Sigmoid colon (tissue), 7 donors: ENCODE results near the gene CABLES1. TPM values are rescaled to one million over a fixed set of nuclear protein-coding genes. Genes with fewer than 3 reads are reported as not detected.

ENCODE experiments used
- DNase-seq: peaks from one replicate; pipeline ENCODE4 v3.0.0-alpha.2; 2019
- H3K27ac ChIP-seq, 4 donors: fragments of 200-600 bp; sonication (generic); one replicate each; pipeline ENCODE4 v1.5.1; 2016 to 2019; ENCODE audit warnings: mild to moderate bottlenecking in 1 of 4
- H3K27me3 ChIP-seq, 3 donors: fragments of 200-600 bp; sonication (generic); one replicate each; pipeline ENCODE4 v1.5.1; 2019; ENCODE audit warnings: mild to moderate bottlenecking in 1 of 3
- H3K36me3 ChIP-seq, 4 donors: fragments of 200-600 bp; sonication (generic); one replicate each; pipeline ENCODE4 v1.5.1; 2016 to 2019
- H3K4me1 ChIP-seq, 4 donors: fragments of 200-600 bp; sonication (generic); one replicate each; pipeline ENCODE4 v1.5.1; 2017 to 2019
- H3K4me3 ChIP-seq, 4 donors: fragments of 200-600 bp; sonication (generic); one replicate each; pipeline ENCODE4 v1.5.1; 2017 to 2019; ENCODE audit warnings: mild to moderate bottlenecking in 2 of 4, moderate library complexity in 1 of 4
- H3K9me3 ChIP-seq, 4 donors: fragments of 200-600 bp in 3 of 4; sonication (generic) in 3 of 4; one replicate each; pipeline versions ENCODE4 v1.5.1 to v1.6.1; 2013 to 2019
- CTCF ChIP-seq, 4 experiments: fragments of 450-650 bp in 3 of 4; fragments of 200-600 bp in 1 of 4; IDR thresholded peaks; one replicate each; pipeline ENCODE4 v1.5.1; 2016 to 2019; ENCODE audit warnings: antibody characterized with exemption in 4 of 4, mild to moderate bottlenecking in 3 of 4, moderate library complexity in 2 of 4
- EP300 ChIP-seq, 4 donors: sonication (generic); formaldehyde crosslinking; IDR thresholded peaks; one replicate each; pipeline ENCODE4 v1.6.1; 2017; ENCODE audit warnings: antibody characterized with exemption in 4 of 4
- POLR2A ChIP-seq, 2 donors: fragments of 450-650 bp; IDR thresholded peaks; one replicate each; pipeline ENCODE4 v1.6.1; 2016; ENCODE audit warnings: antibody characterized with exemption in 2 of 2, mild to moderate bottlenecking in 2 of 2, moderate library complexity in 2 of 2
- POLR2AphosphoS5 ChIP-seq, 4 donors: sonication (generic); formaldehyde crosslinking; IDR thresholded peaks; one replicate each; pipeline ENCODE4 v1.6.1; 2017; ENCODE audit warnings: antibody characterized with exemption in 4 of 4
- WGBS, 2 donors: extraction: QIAGEN DNeasy Blood & Tissue Kit; methylation state at CpG; one replicate each; pipeline ENCODE4 v1.1.7; 2013; 5-methylcytosine and 5-hydroxymethylcytosine counted together
- intact Hi-C: fragments of 100-400 bp; cut with DNase I; formaldehyde crosslinking; loops from one replicate; pipeline ENCODE4 v1.15.1; 2023
- polyA plus RNA-seq, 3 donors: library from polyadenylated mRNA; stranded (reverse); fragments of 200-250 nt; gene quantifications; one replicate each; pipeline ENCODE4 v1.2.3, GENCODE V29; 2013
- total RNA-seq, 4 donors: library from RNA; depleted of rRNA; stranded (reverse); fragments of >200 nt; gene quantifications; one replicate each; pipeline ENCODE4 v1.1.0, GENCODE V29; 2016
- donor health status: healthy with polysubstance abuse.
- donor health status: Bipolar disorder and iron deficiency.
- donor health status: healthy.

Gene CABLES1
- total and polyA plus RNA-seq, 7 donors = 1.9 to 7.2 (median 3.9) TPM

GRCh38 chr18:23243816-23244215 lies 108.5 kb downstream of the CABLES1 start:
- 95 to 97% methylated on average over 12 of the region's 12 CpGs for WGBS, 2 donors
- intact Hi-C loops = no loop called here
- H3K4me1 ChIP-seq = peaks cover 0 to under 1% (median under 1%) of the 10 kb centered on the region in 4 donors

GRCh38 chr18:23244401-23244800 lies 109.1 kb downstream of the CABLES1 start:
- no peak overlapping the region for H3K4me3 ChIP-seq
- no peak overlapping the region for H3K27ac ChIP-seq
- no peak for DNase-seq
- no peaks in the 10 kb centered on the region for H3K9me3 ChIP-seq
- no peaks in the 10 kb centered on the region for H3K27me3 ChIP-seq
- WGBS, 2 donors = 85 to 91% methylated on average over 12 of the region's 12 CpGs
- TF ChIP-seq POLR2A (IDR thresholded peaks at IDR 0.05) (no peak), EP300 (IDR thresholded peaks at IDR 0.05) (no peak), CTCF (IDR thresholded peaks at IDR 0.05) (no peak), POLR2AphosphoS5 (IDR thresholded peaks at IDR 0.05) (no peak)
- H3K36me3 ChIP-seq = no peaks in the 10 kb centered on the region
- no peaks in the 10 kb centered on the region for H3K4me1 ChIP-seq
- intact Hi-C loops = no loop called here

More at GRCh38 chr18:23243816-23244215, 108.5 kb downstream of the CABLES1 start:
- no peak for DNase-seq
- H3K9me3 ChIP-seq = no peaks in the 10 kb centered on the region
- no peaks in the 10 kb centered on the region for H3K27me3 ChIP-seq
- no peak for TF ChIP-seq CTCF (IDR thresholded peaks at IDR 0.05)
- no peak for TF ChIP-seq EP300 (IDR thresholded peaks at IDR 0.05)
- TF ChIP-seq POLR2AphosphoS5 (IDR thresholded peaks at IDR 0.05) = no peak
- no peak for TF ChIP-seq POLR2A (IDR thresholded peaks at IDR 0.05)
- no peaks in the 10 kb centered on the region for H3K36me3 ChIP-seq
- H3K27ac ChIP-seq = no peak overlapping the region
- no peak overlapping the region for H3K4me3 ChIP-seq

GRCh38 chr18:23245461-23245860 lies 110.2 kb downstream of the CABLES1 start:
- Histone ChIP-seq H3K4me1 (no peaks in the 10 kb centered on the region), H3K9me3 (no peaks in the 10 kb centered on the region), H3K27me3 (no peaks in the 10 kb centered on the region), H3K4me3 (no peak overlapping the region), H3K27ac (no peak overlapping the region), H3K36me3 (no peaks in the 10 kb centered on the region)
- intact Hi-C loops = no loop called here
- 96% methylated on average over 6 of the region's 6 CpGs for WGBS, 2 donors
- no peak for TF ChIP-seq POLR2A (IDR thresholded peaks at IDR 0.05)
- no peak for TF ChIP-seq EP300 (IDR thresholded peaks at IDR 0.05)
- no peak for TF ChIP-seq POLR2AphosphoS5 (IDR thresholded peaks at IDR 0.05)
- DNase-seq = no peak

- Histone ChIP-seq H3K36me3 (no peaks in the 10 kb centered on the region), H3K4me3 (no peak overlapping the region), H3K27ac (no peak overlapping the region), H3K9me3 (no peaks in the 10 kb centered on the region), H3K27me3 (no peaks in the 10 kb centered on the region), H3K4me1 (no peaks in the 10 kb centered on the region)
- DNase-seq = no peak
- 97 to 98% methylated on average over 10 of the region's 10 CpGs for WGBS, 2 donors
- TF ChIP-seq CTCF (IDR thresholded peaks at IDR 0.05) (no peak), POLR2AphosphoS5 (IDR thresholded peaks at IDR 0.05) (no peak), POLR2A (IDR thresholded peaks at IDR 0.05) (no peak), EP300 (IDR thresholded peaks at IDR 0.05) (no peak)
- intact Hi-C loops = no loop called here
Measured at GRCh38 chr18:23247331-23247730, 112.0 kb downstream of the CABLES1 start.

DNA sequence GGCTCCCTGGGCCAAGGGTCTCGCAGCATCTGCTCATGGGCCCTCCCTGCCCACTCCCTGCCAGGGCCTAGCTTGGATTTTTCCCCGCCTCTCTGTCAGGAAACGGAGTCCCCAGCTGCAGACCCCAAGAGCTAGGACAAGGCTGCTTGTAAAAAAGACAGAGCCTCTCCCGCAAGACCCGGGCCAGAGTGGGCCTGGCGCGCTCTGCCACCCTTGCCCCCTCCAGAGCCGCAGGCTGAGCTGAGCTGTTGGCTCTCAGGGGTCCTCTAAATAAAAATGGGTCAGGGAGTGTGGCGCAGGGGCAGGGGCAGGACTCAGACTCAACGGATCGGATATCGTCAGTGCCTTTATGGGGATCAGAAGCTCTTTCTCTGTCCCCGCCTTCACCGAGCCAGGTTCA lies 112.6 kb downstream of the CABLES1 start:
- no peak for DNase-seq
- no peaks in the 10 kb centered on the region for H3K4me1 ChIP-seq
- 96 to 98% methylated on average over 14 of the region's 14 CpGs for WGBS, 2 donors
- H3K4me3 ChIP-seq = no peak overlapping the region
- H3K27me3 ChIP-seq = no peaks in the 10 kb centered on the region
- no peaks in the 10 kb centered on the region for H3K9me3 ChIP-seq
- no peak for TF ChIP-seq POLR2A (IDR thresholded peaks at IDR 0.05)
- no peak for TF ChIP-seq CTCF (IDR thresholded peaks at IDR 0.05)
- TF ChIP-seq EP300 (IDR thresholded peaks at IDR 0.05) = no peak
- no peak for TF ChIP-seq POLR2AphosphoS5 (IDR thresholded peaks at IDR 0.05)
- no peaks in the 10 kb centered on the region for H3K36me3 ChIP-seq
- intact Hi-C loops = no loop called here
- no peak overlapping the region for H3K27ac ChIP-seq
